Erythroblast (primary cell): ENCODE data around the gene DEDD.

ENCODE experiments used
- GATA1 ChIP-seq: IDR thresholded peaks from 2 replicates; pipeline ENCODE4 v1.6.1; 2011; ENCODE audit warnings: low read depth, mild to moderate bottlenecking, control low read depth, low read length, moderate library complexity
- POLR2A ChIP-seq: IDR thresholded peaks from 2 replicates; pipeline ENCODE4 v1.6.1; 2011; ENCODE audit warnings: mild to moderate bottlenecking, low read length

- TF ChIP-seq POLR2A (no peak), GATA1 (no peak)
Observed at GRCh38 chr1:161173711-161174110, 41.2 kb upstream of the DEDD start.
